ENCODE data around the gene SNCAIP.

SNCAIP gene

GRCh38 chr5:122469384-122469919 lies 157.4 kb downstream of the SNCAIP start:
- no peak for TF ChIP-seq ZFP3 (CRISPR knock-in tag; IDR thresholded peaks at IDR 0.05)
- TF ChIP-seq ZNF70 (CRISPR knock-in tag; IDR thresholded peaks at IDR 0.05) = no peak
- no peak for TF ChIP-seq TSHZ2 (CRISPR knock-in tag; IDR thresholded peaks at IDR 0.05)
- no peak for TF ChIP-seq ZNF565 (CRISPR knock-in tag; conservative IDR thresholded peaks at IDR 0.05; ENCODE audit: low read depth)
- TF ChIP-seq ISL1 (CRISPR knock-in tag; IDR thresholded peaks at IDR 0.05) = no peak
- TF ChIP-seq CSRNP3 (CRISPR knock-in tag; IDR thresholded peaks at IDR 0.05) = no peak
- TF ChIP-seq POU6F1 (CRISPR knock-in tag; IDR thresholded peaks at IDR 0.05; ENCODE audit: borderline replicate concordance, low read depth) = no peak
- TF ChIP-seq OSR1 (CRISPR knock-in tag; IDR thresholded peaks at IDR 0.05) = no peak
- no peak for TF ChIP-seq GLIS3 (CRISPR knock-in tag; IDR thresholded peaks at IDR 0.05)
- no peak for TF ChIP-seq CREB5 (CRISPR knock-in tag; IDR thresholded peaks at IDR 0.05; ENCODE audit: low read depth)
- TF ChIP-seq TOX (CRISPR knock-in tag; IDR thresholded peaks at IDR 0.05; ENCODE audit: borderline replicate concordance) = no peak
- TF ChIP-seq RARB (CRISPR knock-in tag; IDR thresholded peaks at IDR 0.05) = no peak
- no peak for TF ChIP-seq ESRRG (CRISPR knock-in tag; IDR thresholded peaks at IDR 0.05)
- TF ChIP-seq TCF4 (CRISPR knock-in tag; IDR thresholded peaks at IDR 0.05; ENCODE audit: borderline replicate concordance) = no peak
- no peak for TF ChIP-seq PATZ1 (CRISPR knock-in tag; IDR thresholded peaks at IDR 0.05; ENCODE audit: borderline replicate concordance)
- TF ChIP-seq CSDC2 (CRISPR knock-in tag; IDR thresholded peaks at IDR 0.05) = no peak
- TF ChIP-seq BACH2 (CRISPR knock-in tag; IDR thresholded peaks at IDR 0.05; ENCODE audit: borderline replicate concordance) = no peak
- TF ChIP-seq SNAI2 (CRISPR knock-in tag; IDR thresholded peaks at IDR 0.05) = no peak
- no peak for TF ChIP-seq ARNTL (CRISPR knock-in tag; IDR thresholded peaks at IDR 0.05; ENCODE audit: borderline replicate concordance, low read depth)
- no peak for TF ChIP-seq ZFP30 (CRISPR knock-in tag; IDR thresholded peaks at IDR 0.05)
- no peak for ATAC-seq

GRCh38 chr5:122470365-122470764 lies 158.3 kb downstream of the SNCAIP start:
- ATAC-seq = no peak
- TF ChIP-seq ZC3H10 (CRISPR knock-in tag; IDR thresholded peaks at IDR 0.05) = no peak
- TF ChIP-seq TOX (CRISPR knock-in tag; IDR thresholded peaks at IDR 0.05; ENCODE audit: borderline replicate concordance) = no peak
- no peak for TF ChIP-seq PATZ1 (CRISPR knock-in tag; IDR thresholded peaks at IDR 0.05; ENCODE audit: borderline replicate concordance)
- no peak for TF ChIP-seq ZNF70 (CRISPR knock-in tag; IDR thresholded peaks at IDR 0.05)
- TF ChIP-seq TSHZ2 (CRISPR knock-in tag; IDR thresholded peaks at IDR 0.05) = no peak
- TF ChIP-seq ISL1 (CRISPR knock-in tag; IDR thresholded peaks at IDR 0.05) = no peak
- TF ChIP-seq GLIS3 (CRISPR knock-in tag; IDR thresholded peaks at IDR 0.05) = no peak
- TF ChIP-seq BACH2 (CRISPR knock-in tag; IDR thresholded peaks at IDR 0.05; ENCODE audit: borderline replicate concordance) = no peak
- TF ChIP-seq SNAI2 (CRISPR knock-in tag; IDR thresholded peaks at IDR 0.05) = no peak
- no peak for TF ChIP-seq CSDC2 (CRISPR knock-in tag; IDR thresholded peaks at IDR 0.05)
- no peak for TF ChIP-seq ZNF8 (CRISPR knock-in tag; IDR thresholded peaks at IDR 0.05)
- TF ChIP-seq CSRNP3 (CRISPR knock-in tag; IDR thresholded peaks at IDR 0.05) = no peak
- no peak for TF ChIP-seq ZFP3 (CRISPR knock-in tag; IDR thresholded peaks at IDR 0.05)
- no peak for TF ChIP-seq TCF4 (CRISPR knock-in tag; IDR thresholded peaks at IDR 0.05; ENCODE audit: borderline replicate concordance)
- no peak for TF ChIP-seq ZFP30 (CRISPR knock-in tag; IDR thresholded peaks at IDR 0.05)

Measured in SK-N-SH treated with all-trans-retinoic acid at 6 μM for 48 hours (cell line).